HPDE6-E6E7 (cell line): ENCODE results near the gene C10orf105.
A peak's percentile ranks its signal among the peaks of the same experiment; 100 is the strongest.

ENCODE experiments used
- DNase-seq: peaks from one replicate; pipeline ENCODE4 v3.0.0; 2011; ENCODE audit warnings: missing footprints; ENCODE audit errors: extremely low spot score

The C10orf105 gene

DNA sequence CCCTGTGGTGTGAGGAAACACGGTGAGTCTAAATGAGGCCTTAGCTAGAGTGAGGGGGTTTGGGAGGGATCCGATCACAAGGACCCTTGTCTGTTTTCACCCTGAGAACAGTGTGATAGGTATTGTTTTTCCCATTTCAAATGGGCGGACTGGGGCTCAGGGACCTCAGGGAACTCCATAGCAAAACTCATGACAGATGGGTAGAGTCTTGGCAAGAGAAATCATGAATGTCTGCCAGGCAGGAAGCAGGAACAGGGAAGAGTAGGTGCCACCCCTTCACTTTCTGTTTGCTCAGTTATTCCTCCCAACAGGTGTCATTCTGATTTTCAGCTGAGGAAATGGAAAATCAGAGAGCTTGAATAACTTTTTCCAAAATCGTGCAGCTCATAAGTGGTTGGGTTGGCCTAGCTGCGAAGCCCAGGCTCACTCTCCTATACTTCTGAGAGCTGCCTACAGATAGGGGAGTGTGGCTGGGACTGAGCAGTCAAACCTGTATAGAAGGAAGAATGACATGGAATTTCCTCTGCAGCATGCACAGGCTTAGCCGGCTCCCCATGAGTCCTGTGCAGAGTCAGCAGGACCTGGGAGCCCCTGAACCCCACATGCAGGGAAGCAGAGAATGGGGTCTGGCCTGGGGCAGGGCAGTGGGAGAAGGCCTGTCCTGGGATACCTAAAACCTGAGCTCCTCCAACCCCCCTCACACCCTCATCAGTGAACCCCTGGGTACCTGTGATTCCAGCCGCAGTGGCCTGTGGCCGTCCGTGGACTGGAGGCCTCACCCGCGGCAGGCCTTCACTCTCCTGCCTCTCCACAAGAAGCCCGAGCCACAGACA, 17.6 kb upstream of the C10orf105 start:
- no peak for DNase-seq

DNA sequence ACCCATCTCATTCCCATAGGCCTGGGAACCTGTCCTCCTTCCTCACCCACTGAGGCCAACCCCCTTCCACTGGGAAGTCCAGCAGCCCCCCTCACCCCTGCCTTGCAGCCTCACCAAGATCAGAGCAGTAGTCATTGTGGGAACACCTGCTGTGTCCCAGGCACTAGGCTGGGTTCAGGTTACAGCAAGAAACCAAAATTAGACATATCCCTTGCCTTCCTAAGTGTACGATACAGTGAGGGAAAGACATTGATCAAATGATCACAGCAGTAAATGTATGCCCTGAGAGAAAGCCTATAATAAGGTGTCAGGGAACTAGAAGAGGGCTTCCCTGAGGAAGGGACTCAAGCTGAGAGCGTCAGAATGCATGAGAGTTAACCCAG, 17.0 kb upstream of the C10orf105 start:
- DNase-seq: no peak

DNA sequence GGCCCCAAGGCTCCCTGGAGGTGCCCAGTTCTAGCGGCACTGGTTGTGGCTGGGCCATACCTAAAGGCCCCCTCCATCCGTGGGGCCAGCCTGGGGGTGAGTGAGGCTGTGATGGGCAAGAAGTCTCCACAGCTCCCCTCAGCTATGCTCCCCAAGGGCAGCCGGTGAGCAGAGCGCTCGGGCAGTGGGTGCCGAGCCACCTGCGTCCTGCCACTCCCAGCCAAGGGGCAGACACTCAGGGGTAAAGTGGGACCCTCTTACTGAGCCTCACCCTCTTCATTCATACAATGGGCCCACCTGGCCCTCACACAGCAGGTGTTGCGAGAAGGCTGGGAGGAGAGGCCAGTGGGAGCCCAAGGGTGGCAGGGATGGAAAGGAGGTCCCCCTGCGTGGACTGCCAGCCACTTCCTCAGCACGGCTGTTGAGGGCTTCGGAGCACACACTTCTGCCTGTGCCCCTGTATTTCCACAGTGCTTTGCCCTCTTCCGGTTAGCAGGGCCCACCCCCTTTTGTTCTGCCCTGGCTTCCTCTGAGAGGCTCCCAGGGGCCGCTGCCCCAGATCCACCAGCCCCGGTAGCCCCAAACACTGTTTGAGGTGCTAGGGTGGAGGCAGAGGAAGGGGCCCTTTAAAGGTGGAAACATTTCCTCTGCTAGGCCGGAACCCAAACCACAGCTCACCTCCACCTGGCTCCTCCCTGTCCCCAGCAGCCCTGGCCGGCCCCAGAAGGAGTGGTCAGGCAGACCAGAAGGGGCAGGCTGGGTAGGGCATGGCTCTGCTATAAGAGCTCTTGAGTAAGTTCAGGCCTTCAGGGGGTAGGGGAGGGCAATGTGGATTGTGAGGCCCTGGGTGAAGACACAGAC, 16.4 kb upstream of the C10orf105 start:
- DNase-seq: no peak

DNA sequence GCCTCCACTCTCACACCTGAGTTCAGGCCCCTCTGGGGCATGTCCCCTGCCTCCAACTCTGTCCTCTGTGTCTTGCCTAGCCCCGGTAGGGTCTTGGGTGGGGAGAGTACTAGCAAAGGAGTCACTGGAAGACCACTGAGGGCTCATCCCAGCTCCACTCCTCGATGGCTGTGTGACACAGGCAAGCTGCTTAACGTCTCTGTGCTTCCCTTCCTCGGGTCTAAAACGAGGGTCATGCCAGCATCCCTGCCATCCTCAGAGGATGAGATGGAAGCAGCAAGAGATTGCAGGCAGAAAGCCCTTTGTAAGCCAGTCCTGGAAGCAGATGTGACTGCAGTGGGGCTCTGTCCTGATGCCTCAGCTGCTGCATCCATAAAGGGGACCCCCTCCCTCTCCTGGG, 15.2 kb upstream of the C10orf105 start:
- no peak for DNase-seq

DNA sequence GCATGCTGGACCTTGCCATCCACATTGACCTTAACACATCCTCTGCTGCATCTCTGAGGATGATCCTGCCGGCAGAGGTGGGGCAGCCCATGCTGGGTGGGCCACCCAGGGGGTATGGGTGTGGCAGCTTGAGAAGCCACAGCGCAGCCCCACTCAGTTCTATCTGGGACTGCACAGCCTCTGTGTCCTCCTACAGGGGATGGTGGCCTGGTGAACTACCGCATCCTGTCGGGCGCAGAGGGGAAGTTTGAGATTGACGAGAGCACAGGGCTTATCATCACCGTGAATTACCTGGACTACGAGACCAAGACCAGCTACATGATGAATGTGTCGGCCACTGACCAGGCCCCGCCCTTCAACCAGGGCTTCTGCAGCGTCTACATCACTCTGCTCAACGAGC, 12.2 kb upstream of the C10orf105 start:
- no peak for DNase-seq

DNA sequence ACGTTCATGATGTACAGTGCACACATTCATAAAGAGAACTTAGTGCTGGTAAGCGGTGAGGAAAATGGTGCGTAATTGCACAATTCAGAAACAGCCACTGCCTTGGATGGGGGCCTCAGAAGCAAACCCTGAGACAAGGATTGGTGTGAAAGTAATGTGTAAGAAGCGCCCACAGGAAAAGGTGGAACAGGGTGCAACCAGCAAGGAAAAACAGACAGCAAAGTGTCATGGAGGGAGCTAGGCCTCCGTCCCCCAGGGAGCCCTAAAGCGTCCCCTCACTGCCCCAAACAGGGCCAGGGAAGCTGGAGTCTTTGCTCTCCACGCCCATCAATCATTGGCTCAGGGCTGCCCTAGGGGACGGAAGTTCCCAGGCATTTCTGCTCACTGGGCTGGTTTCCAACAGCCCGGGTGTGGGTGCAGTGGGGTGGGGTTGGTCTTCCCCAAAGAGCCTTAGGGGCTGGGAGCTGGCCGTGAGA, 9.6 kb upstream of the C10orf105 start:
- DNase-seq: peak; percentile 79

DNA sequence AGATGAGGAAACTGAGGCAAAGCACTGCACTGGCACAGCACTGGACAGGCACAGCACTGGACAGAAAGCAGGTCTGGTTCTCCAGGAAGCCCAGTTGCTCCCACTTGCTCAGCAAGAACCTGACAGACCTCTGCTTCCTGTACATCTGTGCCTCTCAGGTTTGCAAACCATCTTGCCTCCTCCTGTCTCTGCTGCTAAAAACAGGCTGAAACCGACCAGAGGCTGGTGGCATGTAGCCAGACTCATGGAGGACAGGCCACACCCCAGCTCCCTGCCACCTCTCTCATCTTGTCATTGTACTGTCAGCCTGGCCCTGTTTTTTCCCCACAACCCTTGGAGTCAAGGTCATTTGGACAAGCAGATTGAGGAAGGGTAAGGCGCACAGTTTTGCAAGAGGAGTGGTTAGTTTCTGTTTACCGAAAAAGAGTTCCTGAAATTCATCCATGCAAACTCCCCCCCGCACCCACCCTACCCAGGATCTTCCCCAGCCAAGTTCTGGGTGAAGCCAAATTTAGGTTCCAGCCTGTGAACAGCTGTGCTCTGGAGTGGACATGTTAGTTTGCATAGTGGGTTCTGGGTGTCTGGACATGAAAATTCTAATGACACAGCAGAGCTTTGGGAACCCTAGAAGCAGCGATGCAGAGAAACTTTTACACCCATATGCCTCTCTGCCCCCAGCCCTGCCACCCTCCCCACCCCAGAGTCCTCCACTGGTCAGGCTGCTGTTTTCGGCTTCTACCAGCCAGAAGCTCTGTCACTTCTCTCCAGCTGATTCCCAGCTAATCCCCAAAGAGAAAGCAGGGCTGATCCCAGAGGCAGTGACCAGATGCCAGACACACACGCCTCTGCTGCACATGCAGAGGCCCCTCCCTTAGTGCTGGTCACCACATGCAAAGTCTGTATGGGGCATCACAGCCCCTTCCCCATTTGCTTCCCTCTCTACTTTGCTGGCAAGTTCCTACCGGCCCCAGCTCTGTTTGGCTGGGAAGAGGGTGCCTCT, 8.5 kb upstream of the C10orf105 start:
- DNase-seq: no peak

DNA sequence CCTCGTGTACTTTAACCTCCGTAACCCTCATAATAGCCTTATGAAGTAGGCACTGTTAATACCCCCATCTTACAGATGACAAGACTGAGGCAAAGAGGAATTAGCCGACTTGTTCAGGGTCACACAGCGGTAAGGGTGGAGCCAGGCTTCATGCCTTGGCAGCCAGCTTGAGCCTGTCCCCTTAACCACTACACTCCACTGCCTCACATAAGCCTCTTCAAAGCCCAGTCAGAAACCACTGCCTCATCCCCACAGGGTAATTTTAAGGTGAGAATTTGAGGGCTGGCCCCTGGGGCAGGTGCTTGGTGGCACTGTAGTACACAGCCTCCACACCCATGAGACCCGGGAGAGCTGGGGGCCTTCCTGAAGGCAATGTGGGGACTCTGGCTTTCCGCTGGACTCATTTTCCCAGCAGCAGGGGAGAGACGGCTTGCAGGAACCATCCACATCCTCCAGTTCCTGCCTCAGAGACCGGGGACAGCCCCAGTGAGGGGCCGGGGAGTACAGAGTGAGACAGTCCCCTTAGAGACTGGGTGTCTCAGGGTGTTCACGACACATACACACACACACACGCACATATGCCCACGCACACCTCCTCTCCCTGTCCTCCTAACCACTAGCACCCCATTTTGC, 7.6 kb upstream of the C10orf105 start:
- no peak for DNase-seq

DNA sequence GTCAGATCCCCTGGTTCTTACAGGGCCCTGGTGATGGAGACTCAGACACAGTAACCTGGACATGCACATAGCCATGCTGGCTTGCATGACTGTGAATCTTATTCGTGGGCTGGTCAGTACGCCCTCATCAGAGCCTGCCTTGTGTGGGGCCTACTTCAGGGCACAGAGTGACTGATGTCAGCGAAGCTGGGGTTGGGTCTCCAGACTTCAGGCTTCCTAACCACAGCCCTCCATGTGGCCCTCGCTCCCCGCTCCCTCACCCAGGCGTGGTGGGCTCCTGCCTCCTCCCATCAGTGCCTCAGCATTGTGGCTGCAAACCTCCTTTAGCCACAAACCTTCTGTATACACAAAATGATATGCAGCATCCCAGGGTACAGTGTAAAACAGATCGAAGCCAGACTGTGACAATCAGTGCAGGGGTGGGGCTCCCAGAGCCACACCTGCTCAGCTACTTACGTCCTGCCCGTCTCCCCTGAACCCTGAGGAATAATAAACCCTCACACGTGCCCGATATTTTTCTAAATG, 7.1 kb upstream of the C10orf105 start:
- DNase-seq: no peak

DNA sequence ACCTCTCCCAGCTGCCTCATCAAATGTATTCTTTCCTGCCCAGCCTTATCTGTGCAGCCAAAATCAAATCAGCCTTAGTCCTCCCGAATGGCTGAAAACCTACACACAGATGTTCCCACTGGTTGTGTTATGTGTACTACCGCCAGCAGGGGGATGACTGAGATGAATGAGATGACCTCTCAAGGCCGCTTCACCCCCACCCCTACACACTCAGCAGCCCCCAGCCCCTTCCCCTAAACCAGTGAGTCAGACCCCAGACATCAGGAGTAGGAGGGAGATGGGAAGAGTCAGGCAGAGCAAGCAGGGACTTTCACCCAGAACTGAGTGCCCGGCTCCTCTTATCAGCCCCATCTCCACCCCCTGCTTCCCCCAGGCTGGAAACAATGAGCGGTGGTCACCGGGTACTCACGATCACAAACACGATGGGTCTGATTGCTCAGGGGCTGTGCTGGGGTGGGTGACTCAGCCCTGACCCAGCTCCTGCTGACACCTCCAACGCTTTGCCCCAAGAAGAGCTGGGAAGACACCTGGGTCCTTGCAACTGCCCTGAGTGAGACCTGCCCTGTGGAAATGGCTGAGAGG, 6.5 kb upstream of the C10orf105 start:
- DNase-seq: no peak

DNA sequence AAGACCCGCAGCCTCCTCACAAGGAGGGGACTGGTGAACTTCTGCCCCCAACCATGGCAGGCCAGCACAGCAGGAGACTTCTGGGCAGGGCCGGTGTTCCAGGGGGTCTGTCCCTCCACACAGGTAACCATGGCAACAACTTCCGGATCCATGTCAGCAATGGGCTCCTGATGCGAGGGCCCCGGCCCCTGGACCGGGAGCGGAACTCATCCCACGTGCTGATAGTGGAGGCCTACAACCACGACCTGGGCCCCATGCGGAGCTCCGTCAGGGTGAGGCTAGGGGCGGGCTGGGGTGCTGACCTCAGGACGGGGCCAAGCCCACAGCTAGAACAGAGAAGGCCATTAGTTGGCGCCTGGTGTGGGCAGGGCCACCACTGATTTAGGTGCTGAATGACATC, 5.7 kb upstream of the C10orf105 start:
- DNase-seq: no peak

DNA sequence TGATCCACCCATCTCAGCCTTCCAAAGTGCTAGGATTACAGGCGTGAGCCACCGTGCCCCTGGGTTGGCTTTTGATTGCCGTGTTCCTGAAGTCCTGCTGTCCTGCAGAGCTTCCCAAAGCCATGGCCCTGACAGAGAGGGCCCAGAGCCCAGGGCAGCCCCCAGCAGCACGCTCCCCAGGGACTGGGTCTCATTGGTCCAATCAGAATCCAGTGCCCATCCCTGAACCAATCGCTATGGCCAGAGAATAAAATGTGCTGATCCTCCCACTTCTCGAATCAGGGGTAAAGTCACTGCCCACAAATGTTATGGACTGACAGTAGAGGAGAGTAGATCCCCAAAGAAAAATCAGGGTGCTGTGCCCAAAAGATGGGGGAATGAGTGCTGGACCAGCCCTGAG, 5.0 kb upstream of the C10orf105 start:
- no peak for DNase-seq

DNA sequence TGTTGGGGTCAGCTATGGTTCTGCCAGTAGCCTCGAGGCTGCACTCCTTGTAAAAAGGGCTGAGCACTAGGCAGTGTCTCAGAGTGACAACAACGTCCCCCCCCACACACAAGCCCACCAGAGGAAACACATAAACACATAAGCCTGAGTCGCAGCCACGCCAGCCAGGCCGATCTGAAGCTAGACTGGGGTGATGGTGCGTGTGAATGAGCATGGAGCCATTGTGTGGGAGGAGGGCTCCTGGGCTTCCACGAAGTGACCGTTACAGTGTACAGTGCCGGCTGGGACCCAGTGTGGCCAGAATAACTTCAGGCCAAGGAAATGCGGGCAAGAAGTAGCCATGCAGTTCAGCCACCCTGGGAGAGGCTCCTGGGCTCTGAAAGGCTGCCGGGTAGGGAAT, 3.7 kb upstream of the C10orf105 start:
- DNase-seq: no peak

DNA sequence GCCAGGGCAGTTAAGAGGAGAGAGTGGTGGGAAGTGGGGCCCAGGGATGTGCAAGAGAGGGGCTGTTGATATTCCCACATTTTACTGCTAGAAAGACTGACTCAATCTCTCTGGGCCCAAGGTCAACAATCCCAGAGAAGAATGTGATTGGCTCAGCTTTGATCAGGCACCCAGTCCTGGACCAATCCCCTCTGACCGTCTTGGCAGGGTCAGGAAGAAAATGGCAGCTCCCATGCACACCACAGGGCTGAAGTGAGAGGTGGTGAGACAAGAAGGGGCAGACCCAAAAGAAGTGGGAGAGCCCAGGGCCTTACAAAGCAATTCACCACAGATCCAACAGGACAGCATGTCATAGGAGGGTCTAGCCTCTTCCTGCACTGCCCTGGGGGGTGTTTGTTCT, 3.3 kb upstream of the C10orf105 start:
- DNase-seq: no peak

DNA sequence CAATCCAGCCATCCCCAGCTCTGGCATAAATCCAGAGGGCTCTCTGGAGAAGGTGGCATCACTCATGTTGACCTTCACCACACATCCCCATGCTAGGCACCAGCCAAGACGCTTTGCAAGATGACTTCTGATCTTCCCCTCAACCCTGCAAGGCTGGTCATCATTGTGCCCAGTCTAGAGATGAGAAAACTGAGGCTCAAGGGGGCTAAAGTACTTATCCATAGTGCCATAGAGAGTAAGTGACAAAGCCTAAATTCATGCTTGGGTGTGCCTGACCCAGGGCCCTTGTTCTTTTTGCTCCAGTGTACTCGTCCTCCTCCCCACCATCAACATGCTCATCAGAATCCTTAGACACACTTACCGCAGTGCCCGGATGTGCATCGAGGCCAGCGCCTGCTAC, 1.7 kb upstream of the C10orf105 start:
- no peak for DNase-seq

DNA sequence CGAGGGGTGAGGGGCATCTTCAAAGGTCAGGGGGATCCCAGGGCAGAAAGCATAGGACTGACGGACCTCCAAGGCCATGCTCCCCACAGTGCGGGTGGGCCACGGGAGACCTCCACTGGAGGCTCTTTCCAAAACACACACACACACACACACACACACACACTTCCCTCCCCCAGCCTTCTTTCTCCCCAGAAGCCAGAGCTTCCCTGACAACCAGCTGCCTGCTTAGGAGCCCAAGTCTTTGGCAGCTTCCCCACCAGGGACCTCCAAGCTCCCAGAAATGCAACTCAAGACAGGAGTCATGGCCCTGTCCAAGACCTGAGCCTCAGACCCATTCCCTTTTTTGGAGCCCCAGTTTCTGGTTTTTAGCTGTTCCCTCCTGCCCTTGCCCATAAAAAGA, 710 bp upstream of the C10orf105 start:
- DNase-seq: no peak

DNA sequence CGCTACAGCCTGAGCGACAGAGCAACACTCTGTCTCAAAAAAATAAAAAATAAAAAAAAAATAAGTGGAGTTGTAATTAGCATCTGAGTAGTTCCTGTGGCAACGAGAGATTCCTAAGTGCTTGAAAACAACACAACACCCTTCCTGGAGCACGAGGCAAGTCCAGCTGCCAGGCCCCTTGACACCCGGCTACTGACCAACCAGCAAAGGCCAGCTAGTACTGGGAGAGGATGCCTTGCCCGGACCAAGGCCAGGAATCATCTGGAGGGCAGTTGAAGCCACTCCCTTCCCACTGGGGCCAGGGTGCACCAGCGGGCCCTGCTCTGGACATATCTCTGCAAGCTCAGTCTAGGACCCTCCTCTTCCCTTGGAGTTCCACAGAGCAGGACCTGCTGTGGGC, 536 bp downstream of the C10orf105 start:
- DNase-seq: no peak

DNA sequence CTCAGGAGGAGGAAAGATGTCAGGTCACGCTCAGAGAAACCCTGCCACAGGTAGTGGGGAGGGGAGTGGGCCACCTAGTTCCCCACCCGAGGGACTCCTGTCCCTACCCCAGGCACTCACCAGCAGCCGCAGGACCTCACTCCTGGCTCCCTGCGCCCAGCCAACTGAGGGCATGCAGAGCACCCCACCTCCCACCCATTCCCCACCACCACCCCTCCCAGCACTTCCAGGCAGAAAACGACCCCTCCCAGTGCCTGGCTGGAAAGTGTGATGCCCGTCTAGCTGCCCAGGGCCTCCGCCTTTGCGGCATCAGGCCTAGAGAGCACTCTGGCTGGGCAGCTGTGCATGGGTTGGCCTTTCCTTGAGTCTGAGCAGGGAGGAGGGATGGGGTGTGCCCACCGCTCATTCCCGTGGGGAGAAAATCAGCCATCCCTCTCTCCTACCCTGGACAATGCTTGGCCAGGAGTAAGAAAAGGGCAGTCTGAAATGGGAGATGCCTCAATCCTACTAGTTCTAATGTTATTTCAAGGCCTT, 1.3 kb downstream of the C10orf105 start:
- no peak for DNase-seq

DNA sequence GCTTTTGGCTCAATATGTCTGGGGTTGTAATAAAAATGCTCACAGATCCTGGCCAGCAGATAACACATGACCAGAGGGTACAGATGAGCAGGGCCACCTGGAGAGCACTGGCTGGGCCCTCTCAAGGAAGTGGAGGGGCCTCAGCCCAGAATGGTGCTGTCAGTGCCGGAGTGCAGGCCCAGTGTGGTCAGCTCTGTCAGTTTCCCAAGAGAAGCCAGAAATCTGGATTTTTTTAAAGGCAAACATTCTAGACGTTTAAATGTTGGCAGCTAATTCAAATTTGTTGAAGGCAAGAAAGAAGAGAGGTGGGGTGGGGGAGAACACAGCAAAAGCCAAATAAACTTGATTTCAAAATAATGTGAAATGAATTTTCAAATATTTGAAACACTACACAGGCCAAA, 2.0 kb downstream of the C10orf105 start:
- no peak for DNase-seq

DNA sequence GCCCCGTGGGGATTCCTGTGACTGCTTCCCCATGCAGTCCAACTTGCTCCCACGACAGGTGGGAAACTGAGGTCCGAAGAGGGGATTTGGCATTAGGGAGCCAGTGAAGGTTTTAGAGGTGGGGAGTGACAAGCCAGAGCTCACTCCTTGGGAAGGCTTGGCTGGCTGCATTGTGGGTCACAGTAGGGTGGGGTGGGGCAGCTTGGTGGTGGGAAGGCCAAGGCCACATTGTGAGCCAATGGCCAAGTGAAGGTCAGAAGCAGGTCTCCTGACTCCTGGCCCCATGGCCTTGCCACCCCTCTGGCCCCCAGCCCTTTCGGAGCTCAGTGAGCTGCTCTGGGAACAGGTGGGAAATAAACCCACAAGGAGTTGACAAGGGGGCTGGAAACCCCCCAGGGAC, 2.5 kb downstream of the C10orf105 start:
- DNase-seq: no peak
